ENCODE data around the gene C10orf67.
A peak's percentile ranks its signal among the peaks of the same experiment; 100 is the strongest.
"Not testable (repeated sequence)": the region's sequence is repeated elsewhere in the genome, so short reads cannot be mapped to it uniquely, and the experiment has no call there.

C10orf67 gene

GRCh38 chr10:23362069-23362830 lies 17.7 kb upstream of the C10orf67 start:
- no peak for DNase-seq (ENCODE audit: low read depth in 2 of 2)

DNA sequence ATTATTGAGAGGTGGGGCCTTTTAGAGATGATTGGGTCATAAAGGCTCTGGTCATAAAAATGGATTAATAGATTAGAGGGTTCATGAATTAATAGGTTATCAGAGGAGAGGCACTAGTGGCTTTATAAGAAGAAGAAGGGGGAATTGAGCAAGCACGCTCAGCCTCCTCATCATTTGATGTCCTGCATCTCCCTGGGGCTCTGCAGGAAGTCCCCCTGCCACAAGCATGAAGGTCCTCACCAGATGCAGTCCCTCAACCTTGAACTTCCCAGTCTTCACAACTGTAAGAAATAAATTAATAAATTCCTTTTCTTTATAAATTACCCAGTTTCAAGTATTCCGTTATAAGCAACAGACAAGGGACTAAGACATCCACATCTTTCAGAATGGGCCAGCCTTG lies 17.1 kb upstream of the C10orf67 start:
- no peak for DNase-seq (ENCODE audit: low read depth in 2 of 2)

GRCh38 chr10:23359692-23360380 lies 15.2 kb upstream of the C10orf67 start:
- no peak for DNase-seq (ENCODE audit: low read depth in 2 of 2)

DNA sequence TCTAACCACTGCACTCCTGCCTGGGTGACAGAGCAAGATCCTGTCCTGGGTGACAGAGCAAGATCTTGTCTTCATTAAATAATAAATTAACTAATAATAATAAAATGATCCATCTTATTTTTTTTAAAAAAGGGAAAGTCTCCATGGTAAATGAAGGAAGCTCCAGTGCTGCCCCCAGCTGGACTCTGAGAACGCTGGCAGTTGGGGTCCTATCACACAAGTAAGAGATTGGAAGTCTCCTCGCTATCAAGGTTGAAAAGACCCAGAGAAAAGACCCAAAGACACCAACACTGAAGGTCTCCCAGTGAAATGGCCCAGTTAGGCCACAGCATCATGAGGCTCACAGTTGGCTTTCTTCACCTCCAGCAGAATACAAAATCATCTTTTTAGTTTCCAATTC lies 13.8 kb upstream of the C10orf67 start:
- no peak for DNase-seq (ENCODE audit: low read depth in 2 of 2)

DNA sequence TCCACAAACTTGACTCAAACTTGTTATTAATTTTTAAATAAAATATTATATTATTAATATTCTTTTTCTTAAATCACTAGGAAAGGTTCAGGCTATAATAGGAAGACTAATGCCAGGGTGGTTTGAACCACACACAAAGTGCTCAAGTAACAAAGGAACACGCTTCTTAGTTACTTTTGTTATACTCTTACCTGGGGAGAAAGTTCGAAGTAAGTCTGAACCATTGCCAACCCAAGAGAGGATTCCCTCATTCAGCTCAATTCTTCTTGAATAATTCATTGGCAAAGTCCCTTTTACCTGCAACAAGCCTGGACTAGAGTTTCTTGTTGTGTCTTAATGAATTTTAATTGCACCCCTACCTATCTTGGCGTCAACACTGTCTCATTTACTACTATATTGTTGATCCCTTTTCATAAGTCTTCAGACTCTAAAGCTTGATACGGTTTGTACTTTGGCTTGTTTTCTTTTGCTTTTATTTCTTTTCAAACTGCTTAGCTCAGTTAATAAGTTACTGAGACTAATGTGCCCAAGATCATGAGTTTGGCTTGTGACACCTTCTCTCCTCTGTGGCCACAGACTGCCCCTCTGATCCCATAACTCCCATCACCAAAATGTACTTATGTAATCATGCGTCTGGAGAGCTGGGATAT lies 10.2 kb upstream of the C10orf67 start:
- no peak for DNase-seq (ENCODE audit: low read depth in 2 of 2)

DNA sequence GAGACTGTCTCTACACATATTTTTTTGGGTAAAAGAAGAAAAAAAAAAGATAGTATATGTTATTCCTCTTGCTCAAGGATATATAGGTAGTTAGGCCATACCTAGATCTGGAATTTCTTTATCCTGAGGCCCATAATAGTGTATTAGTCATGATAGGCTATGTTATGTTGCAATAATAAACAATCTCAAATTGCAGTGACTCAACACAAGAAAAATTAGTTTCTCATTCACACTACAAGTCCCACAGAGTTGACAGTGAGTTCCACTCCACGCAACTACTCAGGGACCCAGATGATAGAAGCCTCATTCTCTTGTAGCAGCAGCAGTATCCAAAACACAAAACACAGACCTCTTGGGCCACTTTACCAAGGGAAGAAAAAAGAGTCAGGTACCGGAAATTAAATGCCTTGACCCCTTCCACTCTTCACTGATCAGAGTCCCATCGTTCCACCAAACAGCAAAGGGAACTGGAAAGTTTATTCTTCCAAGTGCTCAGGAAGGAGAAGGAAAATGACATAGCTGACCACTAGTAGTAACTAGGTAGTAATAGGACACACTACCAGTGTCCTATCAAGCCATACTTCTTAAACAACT lies 7.4 kb upstream of the C10orf67 start:
- DNase-seq (ENCODE audit: low read depth in 2 of 2) = no peak

GRCh38 chr10:23350706-23351105 lies 6.1 kb upstream of the C10orf67 start:
- not testable (repeated sequence) for DNase-seq (ENCODE audit: low read depth in 2 of 2)

DNA sequence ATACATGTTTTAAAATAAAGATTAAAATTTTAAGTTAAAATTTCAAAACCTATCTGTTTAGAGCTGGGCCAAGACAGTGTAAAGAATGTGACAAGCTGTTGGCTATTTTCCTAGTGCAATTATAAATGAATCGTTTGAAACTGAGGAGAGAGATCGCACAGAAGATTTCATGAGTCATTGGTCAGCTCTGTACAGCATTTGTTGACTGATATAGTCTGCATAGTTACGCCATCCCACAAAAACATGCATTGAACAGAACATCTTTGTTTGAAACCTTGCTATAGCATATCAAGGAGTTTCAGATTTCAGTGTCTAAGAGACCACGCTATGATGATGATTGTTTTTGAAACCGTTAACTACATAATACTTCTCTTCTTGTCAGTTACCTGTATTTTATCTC lies 1.3 kb upstream of the C10orf67 start:
- no peak for DNase-seq (ENCODE audit: low read depth in 2 of 2)

DNA sequence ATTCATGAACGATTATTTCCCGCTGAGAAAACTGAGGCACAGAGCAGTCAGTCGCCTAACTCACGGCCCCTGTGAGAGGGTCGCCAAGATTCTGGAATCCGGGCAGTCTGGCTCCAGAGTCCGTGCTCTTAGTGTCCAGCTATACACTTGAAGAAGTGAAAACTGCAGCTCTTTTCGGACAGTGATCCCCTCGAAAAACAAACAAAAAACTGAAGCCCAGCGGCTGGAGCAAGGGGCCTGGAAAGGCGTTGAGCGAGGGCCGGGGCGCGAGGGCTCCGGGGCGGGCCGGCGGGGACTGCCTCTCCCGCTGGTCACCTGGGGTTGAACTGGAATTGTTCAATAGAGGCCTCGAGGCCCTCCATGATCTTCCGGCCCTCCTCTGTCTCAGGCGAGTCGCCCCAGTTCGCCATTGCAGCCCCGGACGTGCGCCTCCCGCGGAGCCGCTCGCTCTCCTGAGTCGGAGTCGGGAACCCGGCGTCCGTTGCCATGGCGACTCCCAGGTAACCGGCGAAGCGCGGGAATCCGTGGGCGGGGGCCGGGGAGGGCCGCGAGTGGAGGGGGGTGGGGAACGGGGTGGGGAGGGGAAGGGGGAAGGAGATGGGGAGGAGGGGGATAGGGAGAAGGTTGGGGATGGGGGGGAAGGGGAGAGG lies 881 bp downstream of the C10orf67 start:
- DNase-seq (ENCODE audit: low read depth in 2 of 2) = peak; percentile 36 to 68

- DNase-seq (ENCODE audit: low read depth in 2 of 2) = no peak
Observed at GRCh38 chr10:23342213-23342884, 2.2 kb downstream of the C10orf67 start.

- DNase-seq (ENCODE audit: low read depth in 2 of 2) = no peak
Observed at GRCh38 chr10:23341004-23341403, 3.6 kb downstream of the C10orf67 start.

GRCh38 chr10:23340354-23340753 lies 4.2 kb downstream of the C10orf67 start:
- no peak for DNase-seq (ENCODE audit: low read depth in 2 of 2)

GRCh38 chr10:23338886-23339285 lies 5.7 kb downstream of the C10orf67 start:
- DNase-seq (ENCODE audit: low read depth in 2 of 2) = no peak

GRCh38 chr10:23338155-23338828 lies 6.3 kb downstream of the C10orf67 start:
- no peak for DNase-seq (ENCODE audit: low read depth in 2 of 2)

GRCh38 chr10:23337616-23338015 lies 7.0 kb downstream of the C10orf67 start:
- DNase-seq (ENCODE audit: low read depth in 2 of 2) = no peak

DNA sequence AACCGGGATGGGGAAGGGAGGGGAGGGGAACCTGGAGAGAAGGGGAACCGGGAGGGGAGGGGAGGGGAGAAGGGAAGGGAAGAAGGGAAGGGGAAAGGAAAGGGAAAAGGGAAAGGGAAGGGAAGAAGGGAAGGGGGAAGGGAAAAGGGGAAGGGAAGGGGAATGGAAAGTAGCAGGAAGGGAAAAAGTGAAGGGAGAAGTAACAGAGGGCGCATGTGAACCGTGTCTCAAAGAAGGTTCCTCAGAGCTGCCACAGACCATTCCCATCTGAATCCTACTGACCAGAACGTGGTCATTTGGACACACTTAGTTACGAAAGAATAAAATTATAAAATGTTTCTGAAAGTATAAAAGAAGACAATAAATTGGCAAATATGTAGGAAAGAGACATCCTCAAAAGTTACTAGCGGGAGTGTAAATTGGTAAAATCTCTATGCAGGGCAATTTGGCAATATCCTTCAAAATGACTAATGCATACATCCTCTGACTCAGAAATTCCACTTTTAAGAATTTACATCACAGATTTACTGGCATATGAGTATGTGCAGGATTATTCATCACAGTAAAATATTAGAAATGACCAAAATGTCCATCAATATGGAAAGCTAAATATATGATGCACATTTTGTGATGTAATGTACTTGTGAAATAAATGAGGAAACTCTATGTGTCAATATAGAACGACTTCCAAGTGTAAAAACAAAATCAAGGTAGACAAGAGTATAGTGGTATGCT lies 12.9 kb downstream of the C10orf67 start:
- DNase-seq (ENCODE audit: low read depth in 2 of 2) = no peak

DNA sequence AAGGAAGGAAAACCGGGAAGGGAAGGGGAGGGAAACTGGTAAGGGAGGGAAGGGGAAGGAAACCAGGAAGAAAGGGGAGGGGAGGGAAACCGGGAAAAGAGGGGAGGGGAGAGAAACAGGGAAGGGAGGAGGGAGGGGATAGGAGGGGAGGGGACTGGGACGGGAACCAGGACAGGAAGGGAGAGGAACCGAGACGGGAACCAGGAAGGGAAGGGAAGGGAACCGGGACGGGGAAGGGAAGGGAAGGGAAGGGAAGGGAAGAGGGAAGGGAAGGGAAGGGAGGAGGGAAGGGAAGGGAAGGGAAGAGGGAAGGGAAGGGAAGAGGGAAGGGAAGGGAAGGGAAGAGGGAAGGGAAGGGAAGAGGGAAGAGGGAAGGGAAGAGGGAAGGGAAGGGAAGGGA lies 13.6 kb downstream of the C10orf67 start:
- DNase-seq (ENCODE audit: low read depth in 2 of 2) = no peak

GRCh38 chr10:23326544-23327307 lies 17.9 kb downstream of the C10orf67 start:
- DNase-seq (ENCODE audit: low read depth in 2 of 2) = no peak

GRCh38 chr10:23325132-23325531 lies 19.5 kb downstream of the C10orf67 start:
- no peak for DNase-seq (ENCODE audit: low read depth in 2 of 2)
